Epithelial cell of esophagus (primary cell): ENCODE measurements around the gene COL4A5.

Source experiments
- DNase-seq: peaks from one replicate; pipeline ENCODE4 v3.0.0; 2010; ENCODE audit warnings: low read depth
- H3K4me3 ChIP-seq: 2 replicates; pipeline ENCODE4 v1.5.1; 2011; ENCODE audit warnings: mild to moderate bottlenecking, low read length, control low read depth
- TF ChIP-seq, protein P1 (sequence below): IDR thresholded peaks from 2 replicates; pipeline ENCODE4 v1.5.1; 2011; ENCODE audit warnings: low read depth, mild to moderate bottlenecking, low read length, control low read depth, inconsistent platforms; ENCODE audit not compliant: insufficient read depth; ENCODE audit errors: missing control alignments

Gene COL4A5

DNA sequence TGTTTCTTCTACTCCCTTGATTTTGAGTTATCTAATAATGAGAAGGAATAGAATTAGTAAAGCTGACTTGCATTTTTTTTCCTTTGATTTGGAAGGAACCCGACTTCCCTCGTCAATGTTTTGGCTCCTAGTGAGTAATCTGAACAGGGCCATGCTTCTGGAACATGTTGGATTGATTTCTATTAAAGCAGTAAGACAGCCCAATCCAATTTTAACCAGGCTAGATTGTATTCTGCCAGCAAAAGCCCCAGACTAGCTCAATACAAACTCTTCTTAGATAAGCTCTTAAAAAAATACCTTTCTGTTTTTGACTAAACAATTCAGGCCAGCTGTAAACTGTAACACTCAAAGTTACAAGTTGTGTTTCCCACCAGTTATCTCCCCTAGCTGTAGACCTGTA lies 170.5 kb downstream of the COL4A5 start:
- DNase-seq, result no peak
- H3K4me3 ChIP-seq, result no peak overlapping the region
- TF ChIP-seq, protein P1, sequence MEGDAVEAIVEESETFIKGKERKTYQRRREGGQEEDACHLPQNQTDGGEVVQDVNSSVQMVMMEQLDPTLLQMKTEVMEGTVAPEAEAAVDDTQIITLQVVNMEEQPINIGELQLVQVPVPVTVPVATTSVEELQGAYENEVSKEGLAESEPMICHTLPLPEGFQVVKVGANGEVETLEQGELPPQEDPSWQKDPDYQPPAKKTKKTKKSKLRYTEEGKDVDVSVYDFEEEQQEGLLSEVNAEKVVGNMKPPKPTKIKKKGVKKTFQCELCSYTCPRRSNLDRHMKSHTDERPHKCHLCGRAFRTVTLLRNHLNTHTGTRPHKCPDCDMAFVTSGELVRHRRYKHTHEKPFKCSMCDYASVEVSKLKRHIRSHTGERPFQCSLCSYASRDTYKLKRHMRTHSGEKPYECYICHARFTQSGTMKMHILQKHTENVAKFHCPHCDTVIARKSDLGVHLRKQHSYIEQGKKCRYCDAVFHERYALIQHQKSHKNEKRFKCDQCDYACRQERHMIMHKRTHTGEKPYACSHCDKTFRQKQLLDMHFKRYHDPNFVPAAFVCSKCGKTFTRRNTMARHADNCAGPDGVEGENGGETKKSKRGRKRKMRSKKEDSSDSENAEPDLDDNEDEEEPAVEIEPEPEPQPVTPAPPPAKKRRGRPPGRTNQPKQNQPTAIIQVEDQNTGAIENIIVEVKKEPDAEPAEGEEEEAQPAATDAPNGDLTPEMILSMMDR, result no peak

DNA sequence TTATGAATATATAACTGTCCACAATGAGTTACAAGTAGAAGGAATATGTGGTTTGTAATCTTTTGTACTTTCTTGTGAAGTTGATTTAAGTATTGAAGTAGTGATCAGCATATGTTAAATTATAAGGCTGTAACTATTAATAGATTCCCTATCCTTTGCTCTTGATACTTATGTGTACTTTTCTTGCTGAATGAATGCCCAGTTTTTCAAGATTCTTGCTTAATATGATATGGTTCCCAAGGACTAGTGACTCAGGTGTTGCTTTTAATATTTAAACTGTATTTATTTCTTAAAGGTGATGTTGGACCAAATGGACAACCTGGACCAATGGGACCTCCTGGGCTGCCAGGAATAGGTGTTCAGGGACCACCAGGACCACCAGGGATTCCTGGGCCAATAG lies 175.0 kb downstream of the COL4A5 start:
- TF ChIP-seq, protein P1, result no peak
- H3K4me3 ChIP-seq, result no peak overlapping the region
- DNase-seq, result no peak

DNA sequence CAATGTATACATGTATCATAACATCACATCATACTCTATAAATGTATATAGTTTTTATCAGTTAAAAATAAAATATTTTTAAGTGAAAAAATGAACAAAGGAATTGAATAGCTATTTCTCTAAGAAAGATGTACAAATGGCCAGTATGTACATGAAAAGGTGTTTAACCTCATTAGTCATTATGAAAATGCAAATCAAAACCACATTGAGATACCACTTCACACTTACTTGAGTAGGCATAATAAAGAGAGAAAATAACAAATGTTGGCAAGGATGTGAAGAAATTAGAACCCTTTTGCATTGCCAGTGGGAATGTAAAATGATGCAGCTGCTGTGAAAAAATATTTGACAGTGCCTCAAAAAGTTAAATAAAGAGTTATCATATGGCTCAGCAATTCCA lies 201.2 kb downstream of the COL4A5 start:
- H3K4me3 ChIP-seq, result no peak overlapping the region
- TF ChIP-seq, protein P1, result no peak
- no peak for DNase-seq

DNA sequence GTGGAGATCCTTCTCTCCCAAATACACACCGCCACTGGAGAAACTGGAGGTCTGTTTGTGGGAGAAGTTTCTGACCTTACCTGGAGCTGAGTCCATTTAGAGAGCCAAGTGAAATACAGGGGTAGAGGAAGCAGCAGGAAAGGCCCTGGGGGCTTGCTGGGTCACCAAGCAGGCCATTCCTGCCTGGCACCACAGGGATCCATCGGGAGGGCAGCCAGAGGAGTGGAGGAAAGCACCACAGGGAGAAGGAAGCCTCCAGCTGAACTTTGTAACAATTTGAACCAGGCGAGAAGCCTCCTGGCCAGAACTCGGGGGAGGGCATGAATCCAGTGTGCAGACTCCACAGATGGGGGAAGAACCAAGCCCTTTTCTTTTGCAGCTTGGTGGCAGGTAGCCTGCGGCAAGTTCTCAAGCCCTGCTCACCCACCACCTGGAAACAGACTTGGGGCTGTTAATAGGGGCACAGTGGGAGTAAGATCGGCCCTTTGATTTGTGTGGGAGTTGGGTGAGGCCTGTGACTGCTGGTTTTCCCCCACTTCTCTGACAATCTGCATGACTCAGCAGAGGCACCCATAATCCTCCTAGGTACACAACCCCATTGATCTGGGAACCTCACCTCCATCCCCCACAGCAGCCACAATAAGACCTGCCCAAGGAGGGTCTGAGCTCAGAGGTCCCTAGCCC lies 202.1 kb downstream of the COL4A5 start:
- no peak for DNase-seq
- no peak overlapping the region for H3K4me3 ChIP-seq
- TF ChIP-seq, protein P1, result no peak

DNA sequence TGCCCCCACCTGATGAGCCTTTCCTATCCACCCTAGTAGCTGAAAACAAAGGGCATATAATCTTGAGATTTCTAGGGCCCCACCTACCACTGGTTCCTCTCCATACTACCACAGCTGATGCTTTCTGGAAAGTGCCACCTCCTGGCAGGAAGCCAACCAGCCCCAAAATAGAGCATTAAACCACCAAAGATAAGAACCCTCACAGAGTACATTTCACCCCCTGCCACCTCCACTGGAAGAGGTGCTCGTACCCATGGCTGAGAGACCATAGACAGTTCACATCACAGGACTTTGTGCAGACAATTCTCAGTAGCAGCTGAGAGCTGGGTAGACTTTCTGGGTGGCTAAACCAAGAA lies 202.6 kb downstream of the COL4A5 start:
- no peak for DNase-seq
- TF ChIP-seq, protein P1, result no peak
- no peak overlapping the region for H3K4me3 ChIP-seq

DNA sequence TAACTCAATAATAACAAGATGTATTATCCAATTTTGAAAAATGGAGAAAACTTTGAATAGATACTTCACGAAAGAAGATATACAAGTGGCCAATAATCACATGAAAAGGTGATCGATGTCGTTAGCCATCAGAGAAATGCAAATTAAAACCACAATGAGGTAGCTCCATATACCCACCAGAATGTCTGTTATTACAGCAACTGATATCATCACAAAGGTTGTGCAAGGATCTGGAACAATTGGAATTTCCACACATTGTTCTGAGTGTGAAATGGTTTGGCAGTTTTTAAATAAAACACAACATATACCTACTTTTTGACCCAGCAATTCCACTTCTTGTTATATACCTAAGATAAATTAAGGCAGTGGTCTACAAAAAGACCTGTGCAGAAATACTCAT lies 225.1 kb downstream of the COL4A5 start:
- H3K4me3 ChIP-seq, result no peak overlapping the region
- DNase-seq, result no peak
- TF ChIP-seq, protein P1, result no peak

DNA sequence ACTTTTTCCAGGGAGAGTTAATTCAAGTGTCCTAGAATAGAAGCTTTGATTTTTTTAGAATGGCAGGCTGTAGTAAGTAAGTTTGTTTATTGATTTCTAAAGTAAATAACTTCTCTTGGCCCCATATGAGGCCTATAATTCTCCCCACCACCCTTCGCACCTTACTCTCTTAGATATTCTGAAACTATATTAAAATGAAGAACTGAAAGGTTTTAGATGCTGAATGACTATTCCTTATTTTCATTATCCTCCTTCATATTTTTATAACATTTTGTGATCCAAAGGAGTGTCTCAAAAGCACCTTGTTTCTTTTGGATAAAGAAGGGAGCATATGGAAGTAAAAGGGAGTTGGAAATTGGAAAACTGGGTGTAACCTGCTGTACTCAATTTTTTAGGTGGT lies 226.5 kb downstream of the COL4A5 start:
- H3K4me3 ChIP-seq, result no peak overlapping the region
- TF ChIP-seq, protein P1, result no peak
- DNase-seq, result no peak
